ENCODE measurements around the gene MED13L. TPM values are rescaled to one million over a fixed set of nuclear protein-coding genes. Genes with fewer than 3 reads are reported as not detected.

Gene MED13L
- total and polyA plus RNA-seq, 2 of the 8 experiments (the other 6 are each of a cell fraction or from before 2014, with no cell fraction given), result 15.9 to 51.7 TPM

- H4K20me1 ChIP-seq (replicated peaks in 1 of 2; ENCODE audit: control insufficient read depth in 1 of 2, insufficient read depth in 2 of 2, low read length in 2 of 2), result peaks cover 2 to 8% of the 10 kb centered on the region in 2 experiments
- H2BK12ac ChIP-seq (ENCODE audit: low read depth, low read length), result no peak overlapping the region
- no peak overlapping the region for H3K14ac ChIP-seq (ENCODE audit: insufficient read length)
- H3K9me3 ChIP-seq (ENCODE audit: insufficient read depth in 2 of 2, low read depth in 1 of 2, low read length in 1 of 2), result no peaks in the 10 kb centered on the region
- H2BK15ac ChIP-seq (ENCODE audit: low read length), result no peak overlapping the region
- H3K27ac ChIP-seq (ENCODE audit: low read depth, low read length), result no peak overlapping the region
- peak overlapping the region in 1 of 2 experiments; percentile 15; a peak in 1 of 4 replicates for H3K4me2 ChIP-seq (ENCODE audit: insufficient read depth in 1 of 2, low read depth in 2 of 2, low read length in 2 of 2)
- no peaks in the 10 kb centered on the region for H3K23me2 ChIP-seq (ENCODE audit: low read depth, low read length)
- H3K4ac ChIP-seq (replicated peaks; ENCODE audit: insufficient read length, low read depth, low read length), result no peak overlapping the region
- H3K4me1 ChIP-seq (replicated peaks in 1 of 4; ENCODE audit: control insufficient read depth in 3 of 4, insufficient read depth in 4 of 4, low read length in 3 of 4), result peaks cover 0 to 14% (median 4%) of the 10 kb centered on the region in 4 experiments; a peak in 4 of 7 replicates
- peak overlapping the region; percentile 25; the same call in 1 of the 2 replicates for H3K18ac ChIP-seq (ENCODE audit: extremely low read depth, low read length)
- H2BK20ac ChIP-seq (ENCODE audit: low read length), result no peak overlapping the region
- no peak overlapping the region for H3K9ac ChIP-seq (replicated peaks in 1 of 4; ENCODE audit: extremely low read depth in 1 of 4, low read depth in 3 of 4, low read length in 3 of 4)
- DNase-seq (ENCODE audit: low read depth in 1 of 2, low spot score in 2 of 2), result no peak
- peaks cover 2% of the 10 kb centered on the region; the same call in 1 of the 2 replicates for H3K79me1 ChIP-seq (ENCODE audit: low read depth, low read length)
- no peak overlapping the region for H2BK5ac ChIP-seq (ENCODE audit: low read depth, low read length)
- ChIA-PET CTCF (ENCODE audit: partially characterized antibody) (interaction anchor here (0.6 to 1.2 kb wide), 4 partner anchors 9 to 262 kb away, joined by 3 read pairs; no protein-coding TSS in a partner anchor), POLR2A (ENCODE audit: partially characterized antibody) (interaction anchor here (0.8 to 1.3 kb wide), 2 partner anchors 9 kb away, joined by 3 to 4 read pairs; no protein-coding TSS in a partner anchor)
- 86% methylated on average over 2 of the region's 2 CpGs; no CpG with 5 or more reads in 1 of the 2 experiments for WGBS, 2 experiments (ENCODE audit: extremely low coverage in 1 of 2, insufficient coverage in 1 of 2, insufficient read length in 1 of 2, insufficient replicate concordance in 2 of 2, low coverage in 1 of 2, low lambda C conversion rate in 2 of 2, missing lambda C conversion rate in 1 of 2)
- H3K79me2 ChIP-seq (ENCODE audit: control insufficient read depth in 1 of 2, insufficient read depth in 2 of 2, low read length in 2 of 2), result peaks cover 16 to 95% of the 10 kb centered on the region in 2 experiments; a peak in 3 of 4 replicates
- H3K4me3 ChIP-seq (ENCODE audit: extremely low read depth in 1 of 4, insufficient read depth in 2 of 4, low read depth in 3 of 4, low read length in 4 of 4), result no peak overlapping the region
- no peak overlapping the region for H2AFZ ChIP-seq (ENCODE audit: low read length)
- no peak overlapping the region for H4K8ac ChIP-seq (ENCODE audit: extremely low read depth, insufficient read depth, low read length)
- H3K56ac ChIP-seq (replicated peaks; ENCODE audit: insufficient read length, low read depth, low read length), result no peak overlapping the region
- no peaks in the 10 kb centered on the region for H3K27me3 ChIP-seq (replicated peaks in 1 of 4; ENCODE audit: control insufficient read depth in 3 of 4, extremely low read depth in 1 of 4, insufficient read depth in 3 of 4, low read length in 3 of 4)
- FAIRE-seq, result no peak
- no peak overlapping the region for H2BK120ac ChIP-seq (replicated peaks; ENCODE audit: low read depth, low read length)
- no peak overlapping the region for H2AK5ac ChIP-seq (ENCODE audit: low read depth, low read length)
- peak overlapping the region; percentile 4 for H4K5ac ChIP-seq (ENCODE audit: insufficient read length, low read depth, low read length)
- H3K23ac ChIP-seq (ENCODE audit: insufficient read length), result no peak overlapping the region
- no peaks in the 10 kb centered on the region for H3K36me3 ChIP-seq (ENCODE audit: control insufficient read depth in 2 of 4, insufficient read depth in 4 of 4, low read length in 3 of 4)
- H4K91ac ChIP-seq (replicated peaks; ENCODE audit: insufficient read length, low read length), result no peak overlapping the region
- TF ChIP-seq KDM1A (IDR thresholded peaks at IDR 0.05; ENCODE audit: borderline replicate concordance, low read length) (no peak), POU5F1 (IDR thresholded peaks at IDR 0.05; ENCODE audit: low read depth, low read length) (no peak), ATF2 (IDR thresholded peaks at IDR 0.05; ENCODE audit: low read length) (no peak), POLR2A (IDR thresholded peaks at IDR 0.05; ENCODE audit: control extremely low read depth in 1 of 2, low read depth in 2 of 2, low read length in 2 of 2) (no peak), KDM5A (IDR thresholded peaks at IDR 0.05; ENCODE audit: low read length) (no peak), BRCA1 (IDR thresholded peaks at IDR 0.05; ENCODE audit: low read depth, low read length) (no peak), RNF2 (IDR thresholded peaks at IDR 0.05; ENCODE audit: borderline replicate concordance, low read depth, low read length, missing control alignments, poor library complexity, severe bottlenecking) (no peak), USF2 (IDR thresholded peaks at IDR 0.05; ENCODE audit: low read length) (no peak), TBP (IDR thresholded peaks at IDR 0.05; ENCODE audit: low read depth, low read length) (no peak), TCF12 (IDR thresholded peaks at IDR 0.05; ENCODE audit: low read depth, low read length) (no peak), JUN (IDR thresholded peaks at IDR 0.05; ENCODE audit: low read depth, low read length) (no peak)
Measured at GRCh38 chr12:116245189-116245588, 32.3 kb downstream of the MED13L start.
